Nephron progenitor cell (in vitro differentiated cells): ENCODE results near the gene CLN5.

Experiments
- DNase-seq: peaks from one replicate; pipeline ENCODE4 v3.0.0; 2021
- H3K27ac Mint-ChIP-seq: 2 replicates; pipeline ENCODE4 v1.8.0; 2021; ENCODE audit warnings: mild to moderate bottlenecking, moderate library complexity, mixed read lengths
- H3K27me3 Mint-ChIP-seq: 2 replicates; pipeline ENCODE4 v1.8.0; 2021; ENCODE audit warnings: mild to moderate bottlenecking, low read depth, mixed read lengths; ENCODE audit not compliant: poor library complexity
- H3K36me3 Mint-ChIP-seq: 2 replicates; pipeline ENCODE4 v1.8.0; 2021; ENCODE audit warnings: low read depth, mixed read lengths
- H3K4me1 Mint-ChIP-seq: 2 replicates; pipeline ENCODE4 v1.8.0; 2021; ENCODE audit warnings: mixed read lengths
- H3K4me3 Mint-ChIP-seq: 2 replicates; pipeline ENCODE4 v1.8.0; 2021; ENCODE audit warnings: mild to moderate bottlenecking, moderate library complexity, mixed read lengths
- H3K9me3 Mint-ChIP-seq: 2 replicates; pipeline ENCODE4 v1.8.0; 2021; ENCODE audit warnings: mild to moderate bottlenecking, moderate library complexity, mixed read lengths
- CTCF ChIP-seq: fragments of 200-600 bp; sonication (generic); IDR thresholded peaks from 2 replicates; pipeline ENCODE4 v1.5.0; 2021; ENCODE audit warnings: antibody characterized with exemption

Gene CLN5

GRCh38 chr13:76965759-76966421 is 26.0 kb upstream of the CLN5 start:
- H3K27ac Mint-ChIP-seq: no peak overlapping the region
- DNase-seq: no peak
- H3K36me3 Mint-ChIP-seq: no peaks in the 10 kb centered on the region

GRCh38 chr13:76967031-76967430 is 24.9 kb upstream of the CLN5 start:
- TF ChIP-seq CTCF: no peak
- no peaks in the 10 kb centered on the region for H3K27me3 Mint-ChIP-seq
- peaks cover 3% of the 10 kb centered on the region for H3K9me3 Mint-ChIP-seq
- H3K4me3 Mint-ChIP-seq: no peak overlapping the region
- no peaks in the 10 kb centered on the region for H3K4me1 Mint-ChIP-seq
- DNase-seq: no peak
- H3K36me3 Mint-ChIP-seq: no peaks in the 10 kb centered on the region
- H3K27ac Mint-ChIP-seq: no peak overlapping the region

More at GRCh38 chr13:76965759-76966421, 26.0 kb upstream of the CLN5 start:
- Mint-ChIP-seq H3K9me3 (peaks cover 10% of the 10 kb centered on the region), H3K27me3 (no peaks in the 10 kb centered on the region), H3K4me3 (no peak overlapping the region), H3K4me1 (no peaks in the 10 kb centered on the region)
- no peak for TF ChIP-seq CTCF

- no peak for DNase-seq
- H3K36me3 Mint-ChIP-seq: no peaks in the 10 kb centered on the region
- peaks cover 6% of the 10 kb centered on the region for H3K4me1 Mint-ChIP-seq
- H3K4me3 Mint-ChIP-seq: no peak overlapping the region
- H3K9me3 Mint-ChIP-seq: no peaks in the 10 kb centered on the region
- no peak overlapping the region for H3K27ac Mint-ChIP-seq
- no peak for TF ChIP-seq CTCF
- no peaks in the 10 kb centered on the region for H3K27me3 Mint-ChIP-seq
These were observed 23.8 kb upstream of the CLN5 start for GRCh38 chr13:76968041-76968440.

GRCh38 chr13:76969488-76970365 is 22.2 kb upstream of the CLN5 start:
- no peak overlapping the region for H3K27ac Mint-ChIP-seq
- H3K4me1 Mint-ChIP-seq: peaks cover 10% of the 10 kb centered on the region
- H3K36me3 Mint-ChIP-seq: no peaks in the 10 kb centered on the region
- H3K4me3 Mint-ChIP-seq: no peak overlapping the region
- no peaks in the 10 kb centered on the region for H3K27me3 Mint-ChIP-seq
- DNase-seq: no peak
- TF ChIP-seq CTCF: no peak
- peaks cover 4% of the 10 kb centered on the region for H3K9me3 Mint-ChIP-seq

- H3K4me1 Mint-ChIP-seq: peaks cover 10% of the 10 kb centered on the region
- no peak overlapping the region for H3K27ac Mint-ChIP-seq
- no peaks in the 10 kb centered on the region for H3K36me3 Mint-ChIP-seq
- H3K27me3 Mint-ChIP-seq: no peaks in the 10 kb centered on the region
- H3K9me3 Mint-ChIP-seq: peaks cover 5% of the 10 kb centered on the region
- H3K4me3 Mint-ChIP-seq: no peak overlapping the region
- DNase-seq: no peak
- TF ChIP-seq CTCF: no peak
These were observed 20.7 kb upstream of the CLN5 start for GRCh38 chr13:76971215-76971614.
